NCI-H526 treated with DMSO at 0.1 percent for 48 hours (cell line): ENCODE results near the gene SP140L.
"Not testable (repeated sequence)": the region's sequence is repeated elsewhere in the genome, so short reads cannot be mapped to it uniquely, and the experiment has no call there.

Experiments
- DNase-seq: peaks from one replicate; lab custom pipeline; 2025; lab: John Stamatoyannopoulos, UW

SP140L gene

GRCh38 chr2:230326453-230327417 lies at the start of gene SP140L:
Gene SP140L (plus strand): TSS chr2:230327193. CDS start chr2:230327270, 77 bp downstream.
- DNase-seq, result no peak

GRCh38 chr2:230282936-230283335 lies 44.1 kb upstream of the SP140L start:
- no peak for DNase-seq

- no peak for DNase-seq
These were observed 40.9 kb upstream of the SP140L start for GRCh38 chr2:230286048-230286447.

- DNase-seq, result not testable (repeated sequence)
These were observed 37.7 kb upstream of the SP140L start for GRCh38 chr2:230289311-230289710.

- DNase-seq, result no peak
These were observed 31.8 kb upstream of the SP140L start for GRCh38 chr2:230295192-230295591.

- DNase-seq, result no peak
These were observed 30.1 kb upstream of the SP140L start for GRCh38 chr2:230296917-230297316.

- DNase-seq, result no peak
These were observed 27.4 kb upstream of the SP140L start for GRCh38 chr2:230299618-230300017.

- no peak for DNase-seq
These were observed 21.3 kb upstream of the SP140L start for GRCh38 chr2:230305416-230306275.

- no peak for DNase-seq
These were observed 20.5 kb upstream of the SP140L start for GRCh38 chr2:230306474-230306873.

- DNase-seq, result no peak
These were observed 19.5 kb upstream of the SP140L start for GRCh38 chr2:230307485-230307884.

GRCh38 chr2:230308402-230309000 lies 18.5 kb upstream of the SP140L start:
- no peak for DNase-seq

GRCh38 chr2:230310792-230311191 lies 16.2 kb upstream of the SP140L start:
- DNase-seq, result not testable (repeated sequence)

GRCh38 chr2:230311634-230312033 lies 15.4 kb upstream of the SP140L start:
- not testable (repeated sequence) for DNase-seq

- DNase-seq, result no peak
These were observed 14.4 kb upstream of the SP140L start for GRCh38 chr2:230312638-230313037.

- no peak for DNase-seq
These were observed 9.6 kb upstream of the SP140L start for GRCh38 chr2:230317366-230317765.

GRCh38 chr2:230318190-230319121 lies 8.5 kb upstream of the SP140L start:
- no peak for DNase-seq

- DNase-seq, result no peak
These were observed 7.7 kb upstream of the SP140L start for GRCh38 chr2:230319211-230319862.

GRCh38 chr2:230321031-230321430 lies 6.0 kb upstream of the SP140L start:
- no peak for DNase-seq

GRCh38 chr2:230322561-230323384 lies 4.2 kb upstream of the SP140L start:
- no peak for DNase-seq
